HepG2 (cell line): Measurements from ENCODE around the gene C2orf42. TPM values are rescaled to one million over a fixed set of nuclear protein-coding genes. Genes with fewer than 3 reads are reported as not detected.

Experiments used
- BRD4 ChIP-seq: sonication (generic); formaldehyde crosslinking; IDR thresholded peaks from 2 replicates; pipeline ENCODE4 v1.4.0; 2020; ENCODE audit warnings: missing genetic modification reagents
- CEBPG ChIP-seq: IDR thresholded peaks from 2 replicates; pipeline ENCODE4 v1.6.1; 2016
- FOXK2 ChIP-seq: fragments of 450-650 bp; IDR thresholded peaks from 2 replicates; pipeline ENCODE4 v1.6.1; 2016
- FOXP4 ChIP-seq: sonication (generic); formaldehyde crosslinking; IDR thresholded peaks from 2 replicates; pipeline ENCODE4 v1.4.0; 2020; ENCODE audit warnings: missing genetic modification reagents
- HNRNPL ChIP-seq: fragments of 200-400 bp; formaldehyde crosslinking; IDR thresholded peaks from 2 replicates; pipeline ENCODE4 v1.6.1; 2017; ENCODE audit warnings: mild to moderate bottlenecking, low read depth, low read length
- HOXA5 ChIP-seq: sonication (generic); formaldehyde crosslinking; IDR thresholded peaks from 2 replicates; pipeline ENCODE4 v1.4.0; 2020; ENCODE audit warnings: missing genetic modification reagents
- IKZF1 ChIP-seq: fragments of 450-650 bp; IDR thresholded peaks from 2 replicates; pipeline ENCODE4 v1.7.1; 2016
- KDM4B ChIP-seq: sonication (generic); formaldehyde crosslinking; IDR thresholded peaks from 2 replicates; pipeline ENCODE4 v1.4.0; 2020; ENCODE audit warnings: missing genetic modification reagents
- LCORL ChIP-seq, 2 experiments: fragments of 450-650 bp in 1 of 2; sonication (generic) in 1 of 2; formaldehyde crosslinking in 1 of 2; IDR thresholded peaks; 2 replicates each; pipeline versions ENCODE4 v1.5.0 to v1.6.1; 2017 to 2020; ENCODE audit warnings: antibody characterized with exemption in 1 of 2, missing genetic modification reagents in 1 of 2
- MAFK ChIP-seq, 2 experiments: IDR thresholded peaks in 1 of 2; conservative IDR thresholded peaks in 1 of 2; 2 replicates each; pipeline ENCODE4 v1.6.1; 2011; ENCODE audit warnings: improper control_type of control experiment in 2 of 2, low read length in 2 of 2
- MBNL3 ChIP-seq: fragments of 250-450 bp; sonication (Bioruptor Pico); conservative IDR thresholded peaks from 2 replicates; pipeline ENCODE4 v1.8.0; 2022; ENCODE audit warnings: mild to moderate bottlenecking, inconsistent platforms
- MIER2 ChIP-seq: IDR thresholded peaks from 2 replicates; pipeline ENCODE4 v1.6.1; 2016; ENCODE audit warnings: missing biosample characterization, missing genetic modification reagents
- NAIF1 ChIP-seq: sonication (generic); formaldehyde crosslinking; IDR thresholded peaks from 2 replicates; pipeline ENCODE4 v1.5.0; 2020; ENCODE audit warnings: mild to moderate bottlenecking, missing genetic modification reagents, borderline replicate concordance
- NFIB ChIP-seq: sonication (generic); formaldehyde crosslinking; IDR thresholded peaks from 2 replicates; pipeline ENCODE4 v1.9.0; 2021; ENCODE audit warnings: missing genetic modification reagents, mild to moderate bottlenecking, borderline replicate concordance
- PHF20 ChIP-seq: sonication (generic); formaldehyde crosslinking; IDR thresholded peaks from 2 replicates; pipeline ENCODE4 v1.5.0; 2020; ENCODE audit warnings: mild to moderate bottlenecking, missing genetic modification reagents
- POLR2AphosphoS2 ChIP-seq: IDR thresholded peaks from 2 replicates; pipeline ENCODE4 v1.6.1; 2011; ENCODE audit warnings: low read depth, low read length, improper control_type of control experiment
- REST ChIP-seq, 2 experiments: IDR thresholded peaks; 2 replicates each; pipeline ENCODE4 v1.6.1; 2011 to 2012; ENCODE audit warnings: low read length in 2 of 2, borderline replicate concordance in 1 of 2, low read depth in 1 of 2, mild to moderate bottlenecking in 1 of 2, moderate library complexity in 1 of 2
- RFX5 ChIP-seq: IDR thresholded peaks from 2 replicates; pipeline ENCODE4 v1.6.1; 2011; ENCODE audit warnings: low read depth, low read length, improper control_type of control experiment
- ZFP37 ChIP-seq: sonication (generic); formaldehyde crosslinking; IDR thresholded peaks from 2 replicates; pipeline ENCODE4 v1.4.0; 2020; ENCODE audit warnings: missing genetic modification reagents, borderline replicate concordance
- ZMAT3 ChIP-seq: sonication (generic); formaldehyde crosslinking; conservative IDR thresholded peaks from 2 replicates; pipeline ENCODE4 v1.7.0; 2021; ENCODE audit warnings: missing genetic modification reagents
- ZNF160 ChIP-seq: sonication (generic); formaldehyde crosslinking; IDR thresholded peaks from 2 replicates; pipeline ENCODE4 v1.8.0; 2022; ENCODE audit warnings: mild to moderate bottlenecking, inconsistent platforms, missing genetic modification reagents
- ZNF337 ChIP-seq: sonication (generic); formaldehyde crosslinking; IDR thresholded peaks from 2 replicates; pipeline ENCODE4 v1.5.1; 2020; ENCODE audit warnings: missing genetic modification reagents, low read depth, mild to moderate bottlenecking, borderline replicate concordance
- ZNF432 ChIP-seq: sonication (generic); formaldehyde crosslinking; IDR thresholded peaks from 2 replicates; pipeline ENCODE4 v1.5.0; 2020; ENCODE audit warnings: missing genetic modification reagents, mild to moderate bottlenecking, borderline replicate concordance
- ZNF501 ChIP-seq: sonication (generic); formaldehyde crosslinking; IDR thresholded peaks from 2 replicates; pipeline ENCODE4 v1.5.1; 2020; ENCODE audit warnings: mild to moderate bottlenecking, moderate library complexity, missing genetic modification reagents
- ZNF652 ChIP-seq: IDR thresholded peaks from 2 replicates; pipeline ENCODE4 v1.6.1; 2016; ENCODE audit warnings: low read depth, borderline replicate concordance
- ZNF746 ChIP-seq: sonication (generic); formaldehyde crosslinking; IDR thresholded peaks from 2 replicates; pipeline ENCODE4 v1.8.0; 2022; ENCODE audit warnings: mild to moderate bottlenecking, missing genetic modification reagents
- ZSCAN30 ChIP-seq: sonication (generic); formaldehyde crosslinking; IDR thresholded peaks from 2 replicates; pipeline ENCODE4 v1.5.0; 2020; ENCODE audit warnings: mild to moderate bottlenecking, missing genetic modification reagents
- polyA plus RNA-seq, 8 experiments: library from polyadenylated mRNA; depleted of rRNA in 3 of 8; stranded (reverse) in 7 of 8; unstranded in 1 of 8; fragments of >200 nt; fragmentation: Illumina TruSeq in 4 of 8; extraction: Trizol in 4 of 8; gene quantifications; 2 replicates each; pipeline versions ENCODE4 v1.2.1 to v1.2.3, GENCODE V29; 2011 to 2016; ENCODE audit warnings: low read depth in 4 of 8, missing spikeins in 1 of 8, mixed read lengths in 1 of 8; ENCODE audit not compliant: insufficient read depth in 1 of 8
- total RNA-seq, 5 experiments: library from RNA; depleted of rRNA; stranded (reverse); fragments of >200 nt; fragmentation: Illumina TruSeq; extraction: Trizol; gene quantifications; 2 replicates each; pipeline ENCODE4 v1.2.3, GENCODE V29; 2016; ENCODE audit warnings: low read depth in 1 of 5

Gene C2orf42
- total and polyA plus RNA-seq, 2 of the 13 experiments (the other 11 are each of a cell fraction or from before 2014, with no cell fraction given): 9.3 to 9.9 TPM

GRCh38 chr2:70190418-70191243 is at the start of gene C2orf42 (continued):
- TF ChIP-seq ZNF652 (CRISPR knock-in tag) (peak; percentile 65; the same call in 1 of the 2 replicates), HOXA5 (CRISPR knock-in tag) (peak; percentile 76; the same call in 1 of the 2 replicates), ZNF432 (CRISPR knock-in tag) (no peak), ZNF337 (CRISPR knock-in tag) (no peak), CEBPG (0 out of 2 replicates have a peak, but pooled peaks have one; percentile 24), RFX5 (no peak), PHF20 (CRISPR knock-in tag) (peak; percentile 94), FOXP4 (no peak; the same call in 1 of the 2 replicates), HNRNPL (0 out of 2 replicates have a peak, but pooled peaks have one; percentile 37), IKZF1 (no peak), ZMAT3 (peak; percentile 25), ZNF501 (CRISPR knock-in tag) (peak; percentile 98), ZNF160 (CRISPR knock-in tag) (no peak), ZSCAN30 (CRISPR knock-in tag) (no peak), MAFK (conservative IDR thresholded peaks at IDR 0.05 in 1 of 2, IDR thresholded peaks at IDR 0.05 in 1 of 2; ENCODE audit: low read length in 2 of 2) (no peak), ZFP37 (CRISPR knock-in tag) (no peak), FOXK2 (no peak), LCORL (IDR thresholded peaks at IDR 0.05) (no peak), LCORL (CRISPR knock-in tag; IDR thresholded peaks at IDR 0.05) (peak; percentile 86), ZNF746 (CRISPR knock-in tag) (no peak), POLR2AphosphoS2 (no peak), KDM4B (peak; percentile 86), BRD4 (CRISPR knock-in tag) (no peak), MIER2 (CRISPR knock-in tag) (0 out of 2 replicates have a peak, but pooled peaks have one; percentile 16), NFIB (CRISPR knock-in tag) (no peak), NAIF1 (no peak; the same call in 1 of the 2 replicates), REST (IDR thresholded peaks at IDR 0.05; ENCODE audit: borderline replicate concordance in 1 of 2, low read depth in 1 of 2, low read length in 2 of 2) (peak in 1 of 2 experiments; percentile 7; a peak in 1 of 4 replicates), MBNL3 (no peak)
